Liver (tissue), 9 donors: Measurements from ENCODE around the gene TRIM56. TPM values are rescaled to one million over a fixed set of nuclear protein-coding genes. Genes with fewer than 3 reads are reported as not detected.

Experiments used
- DNase-seq: peaks from one replicate; pipeline ENCODE4 v3.0.0-alpha.2; 2017; ENCODE audit warnings: low spot score
- H3K27ac ChIP-seq, 2 donors: one replicate each; pipeline ENCODE4 v1.7.0; 2013; ENCODE audit warnings: inconsistent platforms in 2 of 2, low read length in 2 of 2, control low read depth in 1 of 2, low read depth in 1 of 2, mild to moderate bottlenecking in 1 of 2
- H3K27me3 ChIP-seq, 4 donors: one replicate each; pipeline versions ENCODE4 v1.6.1 to v1.7.0; 2013; ENCODE audit warnings: low read length in 3 of 4, inconsistent platforms in 1 of 4, mild to moderate bottlenecking in 1 of 4, moderate library complexity in 1 of 4; ENCODE audit not compliant: control insufficient read depth in 4 of 4, insufficient read depth in 4 of 4
- H3K36me3 ChIP-seq, 4 donors: one replicate each; pipeline versions ENCODE4 v1.6.1 to v1.7.0; 2013; ENCODE audit warnings: low read length in 3 of 4, mild to moderate bottlenecking in 3 of 4, low read depth in 1 of 4, moderate library complexity in 1 of 4; ENCODE audit not compliant: control insufficient read depth in 4 of 4, insufficient read depth in 3 of 4
- H3K4me1 ChIP-seq, 4 donors: one replicate each; pipeline versions ENCODE4 v1.6.1 to v1.7.0; 2013; ENCODE audit warnings: low read length in 3 of 4, mild to moderate bottlenecking in 3 of 4, moderate library complexity in 1 of 4; ENCODE audit not compliant: control insufficient read depth in 4 of 4, insufficient read depth in 4 of 4
- H3K4me3 ChIP-seq, 3 donors: one replicate each; pipeline versions ENCODE4 v1.6.1 to v1.7.0; 2013; ENCODE audit warnings: low read length in 3 of 3, control low read depth in 1 of 3, low read depth in 1 of 3, mild to moderate bottlenecking in 1 of 3
- H3K9ac ChIP-seq, 2 donors: one replicate each; pipeline ENCODE4 v1.7.0; 2013; ENCODE audit warnings: low read length in 2 of 2, mild to moderate bottlenecking in 2 of 2, moderate library complexity in 2 of 2, control low read depth in 1 of 2, low read depth in 1 of 2
- H3K9me3 ChIP-seq, 4 donors: one replicate each; pipeline versions ENCODE4 v1.6.1 to v1.7.0; 2013; ENCODE audit warnings: low read length in 3 of 4; ENCODE audit not compliant: control insufficient read depth in 4 of 4
- EGR1 ChIP-seq, 2 donors: IDR thresholded peaks; 2 replicates each; pipeline ENCODE4 v1.6.1; 2016 to 2018; ENCODE audit warnings: antibody characterized with exemption in 2 of 2, low read depth in 2 of 2
- FOXA1 ChIP-seq: IDR thresholded peaks from 2 replicates; pipeline ENCODE4 v1.6.1; 2016; ENCODE audit warnings: antibody characterized with exemption
- FOXA2 ChIP-seq: IDR thresholded peaks from 2 replicates; pipeline ENCODE4 v1.6.1; 2016; ENCODE audit warnings: antibody characterized with exemption
- GABPA ChIP-seq, 2 donors: IDR thresholded peaks in 1 of 2; conservative IDR thresholded peaks in 1 of 2; 2 replicates each; pipeline ENCODE4 v1.6.1; 2016; ENCODE audit warnings: antibody characterized with exemption in 2 of 2, mild to moderate bottlenecking in 1 of 2, moderate library complexity in 1 of 2
- HNF4A ChIP-seq, 2 donors: conservative IDR thresholded peaks; 2 replicates each; pipeline ENCODE4 v1.6.1; 2016; ENCODE audit warnings: antibody characterized with exemption in 2 of 2, mild to moderate bottlenecking in 2 of 2
- HNF4G ChIP-seq: IDR thresholded peaks from 2 replicates; pipeline ENCODE4 v1.6.1; 2016; ENCODE audit warnings: antibody characterized with exemption
- JUND ChIP-seq, 2 donors: IDR thresholded peaks; 2 replicates each; pipeline ENCODE4 v1.6.1; 2016; ENCODE audit warnings: antibody characterized with exemption in 2 of 2
- NR2F2 ChIP-seq: IDR thresholded peaks from 2 replicates; pipeline ENCODE4 v1.6.1; 2016; ENCODE audit warnings: antibody characterized with exemption
- RAD21 ChIP-seq, 2 donors: IDR thresholded peaks; 2 replicates each; pipeline ENCODE4 v1.6.1; 2016; ENCODE audit warnings: antibody characterized with exemption in 2 of 2, mild to moderate bottlenecking in 2 of 2
- RXRA ChIP-seq, 2 donors: IDR thresholded peaks; 2 replicates each; pipeline ENCODE4 v1.6.1; 2017 to 2018; ENCODE audit warnings: antibody characterized with exemption in 2 of 2, mild to moderate bottlenecking in 1 of 2
- SP1 ChIP-seq: IDR thresholded peaks from 2 replicates; pipeline ENCODE4 v1.6.1; 2018; ENCODE audit warnings: antibody characterized with exemption, mild to moderate bottlenecking
- TAF1 ChIP-seq: conservative IDR thresholded peaks from 2 replicates; pipeline ENCODE4 v1.6.1; 2016; ENCODE audit warnings: antibody characterized with exemption, mild to moderate bottlenecking
- YY1 ChIP-seq: IDR thresholded peaks from 2 replicates; pipeline ENCODE4 v1.6.1; 2016; ENCODE audit warnings: antibody characterized with exemption, mild to moderate bottlenecking
- WGBS: extraction: QIAGEN DNeasy Blood & Tissue Kit; methylation state at CpG from one replicate; pipeline ENCODE4 v1.1.7; 2013; 5-methylcytosine and 5-hydroxymethylcytosine counted together
- polyA plus RNA-seq, 2 donors: library from polyadenylated mRNA; stranded (reverse) in 1 of 2; unstranded in 1 of 2; fragments of 200-250 nt in 1 of 2; fragments of >200 nt in 1 of 2; fragmentation: Nextera tagmentation in 1 of 2; extraction: Ambion mirVana in 1 of 2; gene quantifications; one replicate each; pipeline versions ENCODE4 v1.2.1 to v1.2.3, GENCODE V29; 2013 to 2015
- total RNA-seq, 2 donors: library from RNA; depleted of rRNA; stranded (reverse); fragments of >200 nt; gene quantifications; one replicate each; pipeline ENCODE4 v1.2.3, GENCODE V29; 2014
- TF ChIP-seq, protein P1 (sequence below): IDR thresholded peaks from 2 replicates; pipeline ENCODE4 v1.6.1; 2016; ENCODE audit warnings: antibody characterized with exemption
- TF ChIP-seq, protein P2 (sequence below): IDR thresholded peaks from 2 replicates; pipeline ENCODE4 v1.6.1; 2016; ENCODE audit warnings: antibody characterized with exemption
- TF ChIP-seq, protein P3 (sequence below): fragments of 150-350 bp; IDR thresholded peaks from 2 replicates; pipeline ENCODE4 v1.5.1; 2017; ENCODE audit warnings: improper control_type of control experiment, low read depth, low read length; ENCODE audit not compliant: missing input control
- TF ChIP-seq, protein P4 (sequence below): IDR thresholded peaks from 2 replicates; pipeline ENCODE4 v1.6.1; 2016; ENCODE audit warnings: antibody characterized with exemption
- TF ChIP-seq, protein P5 (sequence below): IDR thresholded peaks from 2 replicates; pipeline ENCODE4 v1.6.1; 2016; ENCODE audit warnings: antibody characterized with exemption, mild to moderate bottlenecking
- donor health status: healthy.
- donor health status: healthy.
- donor health status: healthy.
- donor health status: healthy.
- donor health status: healthy.

The TRIM56 gene
- total and polyA plus RNA-seq, 4 donors: 4.8 to 15.6 (median 7.6) TPM

- Histone ChIP-seq H3K9ac (no peak overlapping the region), H3K4me3 (no peak overlapping the region), H3K4me1 (peaks cover 21 to 51% (median 31%) of the 10 kb centered on the region in 4 donors), H3K27ac (peak overlapping the region; percentile 83 to 96), H3K36me3 (peaks cover 0 to 4% (median 0%) of the 10 kb centered on the region in 4 donors), H3K27me3 (no peaks in the 10 kb centered on the region), H3K9me3 (no peaks in the 10 kb centered on the region)
- DNase-seq: no peak
- WGBS: 82% methylated on average over 3 of the region's 3 CpGs
- TF ChIP-seq, protein P1, sequence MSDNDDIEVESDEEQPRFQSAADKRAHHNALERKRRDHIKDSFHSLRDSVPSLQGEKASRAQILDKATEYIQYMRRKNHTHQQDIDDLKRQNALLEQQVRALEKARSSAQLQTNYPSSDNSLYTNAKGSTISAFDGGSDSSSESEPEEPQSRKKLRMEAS: no peak
- no peak for TF ChIP-seq JUND (IDR thresholded peaks at IDR 0.05)
- no peak for TF ChIP-seq SP1
- no peak for TF ChIP-seq EGR1 (IDR thresholded peaks at IDR 0.05; ENCODE audit: low read depth in 2 of 2)
- TF ChIP-seq FOXA1: no peak
- TF ChIP-seq HNF4A (conservative IDR thresholded peaks at IDR 0.05): no peak
- no peak for TF ChIP-seq RXRA (IDR thresholded peaks at IDR 0.05)
- TF ChIP-seq, protein P2, sequence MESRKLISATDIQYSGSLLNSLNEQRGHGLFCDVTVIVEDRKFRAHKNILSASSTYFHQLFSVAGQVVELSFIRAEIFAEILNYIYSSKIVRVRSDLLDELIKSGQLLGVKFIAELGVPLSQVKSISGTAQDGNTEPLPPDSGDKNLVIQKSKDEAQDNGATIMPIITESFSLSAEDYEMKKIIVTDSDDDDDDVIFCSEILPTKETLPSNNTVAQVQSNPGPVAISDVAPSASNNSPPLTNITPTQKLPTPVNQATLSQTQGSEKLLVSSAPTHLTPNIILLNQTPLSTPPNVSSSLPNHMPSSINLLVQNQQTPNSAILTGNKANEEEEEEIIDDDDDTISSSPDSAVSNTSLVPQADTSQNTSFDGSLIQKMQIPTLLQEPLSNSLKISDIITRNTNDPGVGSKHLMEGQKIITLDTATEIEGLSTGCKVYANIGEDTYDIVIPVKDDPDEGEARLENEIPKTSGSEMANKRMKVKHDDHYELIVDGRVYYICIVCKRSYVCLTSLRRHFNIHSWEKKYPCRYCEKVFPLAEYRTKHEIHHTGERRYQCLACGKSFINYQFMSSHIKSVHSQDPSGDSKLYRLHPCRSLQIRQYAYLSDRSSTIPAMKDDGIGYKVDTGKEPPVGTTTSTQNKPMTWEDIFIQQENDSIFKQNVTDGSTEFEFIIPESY: no peak
- TF ChIP-seq NR2F2: no peak
- no peak for TF ChIP-seq FOXA2
- TF ChIP-seq, protein P3, sequence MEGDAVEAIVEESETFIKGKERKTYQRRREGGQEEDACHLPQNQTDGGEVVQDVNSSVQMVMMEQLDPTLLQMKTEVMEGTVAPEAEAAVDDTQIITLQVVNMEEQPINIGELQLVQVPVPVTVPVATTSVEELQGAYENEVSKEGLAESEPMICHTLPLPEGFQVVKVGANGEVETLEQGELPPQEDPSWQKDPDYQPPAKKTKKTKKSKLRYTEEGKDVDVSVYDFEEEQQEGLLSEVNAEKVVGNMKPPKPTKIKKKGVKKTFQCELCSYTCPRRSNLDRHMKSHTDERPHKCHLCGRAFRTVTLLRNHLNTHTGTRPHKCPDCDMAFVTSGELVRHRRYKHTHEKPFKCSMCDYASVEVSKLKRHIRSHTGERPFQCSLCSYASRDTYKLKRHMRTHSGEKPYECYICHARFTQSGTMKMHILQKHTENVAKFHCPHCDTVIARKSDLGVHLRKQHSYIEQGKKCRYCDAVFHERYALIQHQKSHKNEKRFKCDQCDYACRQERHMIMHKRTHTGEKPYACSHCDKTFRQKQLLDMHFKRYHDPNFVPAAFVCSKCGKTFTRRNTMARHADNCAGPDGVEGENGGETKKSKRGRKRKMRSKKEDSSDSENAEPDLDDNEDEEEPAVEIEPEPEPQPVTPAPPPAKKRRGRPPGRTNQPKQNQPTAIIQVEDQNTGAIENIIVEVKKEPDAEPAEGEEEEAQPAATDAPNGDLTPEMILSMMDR: no peak
- TF ChIP-seq RAD21 (IDR thresholded peaks at IDR 0.05): no peak
- TF ChIP-seq TAF1: no peak
- TF ChIP-seq YY1: no peak
- no peak for TF ChIP-seq HNF4G
- TF ChIP-seq GABPA (IDR thresholded peaks at IDR 0.05 in 1 of 2, conservative IDR thresholded peaks at IDR 0.05 in 1 of 2): no peak
- TF ChIP-seq, protein P4, sequence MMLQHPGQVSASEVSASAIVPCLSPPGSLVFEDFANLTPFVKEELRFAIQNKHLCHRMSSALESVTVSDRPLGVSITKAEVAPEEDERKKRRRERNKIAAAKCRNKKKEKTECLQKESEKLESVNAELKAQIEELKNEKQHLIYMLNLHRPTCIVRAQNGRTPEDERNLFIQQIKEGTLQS: no peak
Observed at GRCh38 chr7:101123703-101124068, 38.4 kb downstream of the TRIM56 start.

DNA sequence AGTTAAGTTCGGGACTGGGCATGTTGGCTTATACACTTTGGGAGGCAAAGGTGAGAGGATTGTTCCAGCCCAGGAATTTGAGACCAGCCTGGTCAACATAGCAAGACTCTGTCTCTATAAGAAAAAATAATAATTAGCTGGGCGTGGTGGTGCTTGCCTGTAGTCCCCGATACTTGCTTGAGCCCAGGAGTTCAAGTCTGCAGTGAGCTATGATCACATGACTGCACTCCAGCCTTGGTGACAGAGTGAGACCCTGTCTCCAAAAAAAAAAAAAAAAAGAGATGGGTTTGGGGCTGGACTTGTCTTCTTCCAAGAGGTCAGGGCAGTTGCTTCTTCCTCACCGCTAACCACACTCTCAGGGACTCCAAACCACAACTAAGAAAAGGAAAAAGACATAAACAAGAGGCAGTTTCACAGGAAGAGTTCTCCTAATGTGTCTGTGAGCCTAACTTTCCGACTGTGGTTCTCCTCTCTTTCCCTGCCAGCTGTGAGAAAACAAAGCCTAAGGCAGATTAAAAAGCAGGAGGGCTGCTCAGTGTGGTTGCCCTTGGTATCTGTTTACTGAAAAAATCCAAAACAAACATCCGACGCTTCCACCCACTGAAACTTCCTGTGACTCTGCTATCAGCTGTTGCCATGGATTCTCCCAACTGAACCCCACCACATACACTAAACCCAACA, 39.2 kb downstream of the TRIM56 start:
- H3K27me3 ChIP-seq: no peaks in the 10 kb centered on the region
- WGBS: 25% methylated on average over 7 of the region's 7 CpGs
- no peak for DNase-seq
- H3K36me3 ChIP-seq: peaks cover 0 to 4% (median 0%) of the 10 kb centered on the region in 4 donors
- no peaks in the 10 kb centered on the region for H3K9me3 ChIP-seq
- H3K9ac ChIP-seq: peak overlapping the region in 1 of 2 donors; percentile 81
- peak overlapping the region; percentile 83 to 96 for H3K27ac ChIP-seq
- H3K4me1 ChIP-seq: peaks cover 21 to 51% (median 31%) of the 10 kb centered on the region in 4 donors
- no peak overlapping the region for H3K4me3 ChIP-seq
- TF ChIP-seq RAD21 (IDR thresholded peaks at IDR 0.05) (peak; percentile 21 to 44), FOXA1 (no peak), HNF4A (conservative IDR thresholded peaks at IDR 0.05) (peak; percentile 48 to 57), SP1 (peak; percentile 67), FOXA2 (peak; percentile 44), YY1 (peak; percentile 59), EGR1 (IDR thresholded peaks at IDR 0.05; ENCODE audit: low read depth in 2 of 2) (peak in 1 of 2 donors; percentile 28), HNF4G (no peak)
- TF ChIP-seq, protein P2: no peak
- TF ChIP-seq, protein P5, sequence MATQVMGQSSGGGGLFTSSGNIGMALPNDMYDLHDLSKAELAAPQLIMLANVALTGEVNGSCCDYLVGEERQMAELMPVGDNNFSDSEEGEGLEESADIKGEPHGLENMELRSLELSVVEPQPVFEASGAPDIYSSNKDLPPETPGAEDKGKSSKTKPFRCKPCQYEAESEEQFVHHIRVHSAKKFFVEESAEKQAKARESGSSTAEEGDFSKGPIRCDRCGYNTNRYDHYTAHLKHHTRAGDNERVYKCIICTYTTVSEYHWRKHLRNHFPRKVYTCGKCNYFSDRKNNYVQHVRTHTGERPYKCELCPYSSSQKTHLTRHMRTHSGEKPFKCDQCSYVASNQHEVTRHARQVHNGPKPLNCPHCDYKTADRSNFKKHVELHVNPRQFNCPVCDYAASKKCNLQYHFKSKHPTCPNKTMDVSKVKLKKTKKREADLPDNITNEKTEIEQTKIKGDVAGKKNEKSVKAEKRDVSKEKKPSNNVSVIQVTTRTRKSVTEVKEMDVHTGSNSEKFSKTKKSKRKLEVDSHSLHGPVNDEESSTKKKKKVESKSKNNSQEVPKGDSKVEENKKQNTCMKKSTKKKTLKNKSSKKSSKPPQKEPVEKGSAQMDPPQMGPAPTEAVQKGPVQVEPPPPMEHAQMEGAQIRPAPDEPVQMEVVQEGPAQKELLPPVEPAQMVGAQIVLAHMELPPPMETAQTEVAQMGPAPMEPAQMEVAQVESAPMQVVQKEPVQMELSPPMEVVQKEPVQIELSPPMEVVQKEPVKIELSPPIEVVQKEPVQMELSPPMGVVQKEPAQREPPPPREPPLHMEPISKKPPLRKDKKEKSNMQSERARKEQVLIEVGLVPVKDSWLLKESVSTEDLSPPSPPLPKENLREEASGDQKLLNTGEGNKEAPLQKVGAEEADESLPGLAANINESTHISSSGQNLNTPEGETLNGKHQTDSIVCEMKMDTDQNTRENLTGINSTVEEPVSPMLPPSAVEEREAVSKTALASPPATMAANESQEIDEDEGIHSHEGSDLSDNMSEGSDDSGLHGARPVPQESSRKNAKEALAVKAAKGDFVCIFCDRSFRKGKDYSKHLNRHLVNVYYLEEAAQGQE: peak; percentile 59
- TF ChIP-seq, protein P3: no peak
- TF ChIP-seq, protein P1: peak; percentile 46
